PFSK-1 (cell line): ENCODE results near the gene ARNT2.

Experiments used
- FOXP2 ChIP-seq: optimal IDR thresholded peaks from 2 replicates; pipeline ENCODE3; 2011; ENCODE audit warnings: borderline replicate concordance, control low read depth, inconsistent platforms; ENCODE audit not compliant: insufficient read depth; ENCODE audit errors: extremely low read length, extremely low read depth
- POLR2AphosphoS5 ChIP-seq: IDR thresholded peaks from 2 replicates; pipeline ENCODE4 v1.6.1; 2012; ENCODE audit warnings: low read depth, mild to moderate bottlenecking, control low read depth, low read length, moderate library complexity
- SIN3A ChIP-seq: IDR thresholded peaks from 2 replicates; pipeline ENCODE4 v1.6.1; 2012; ENCODE audit warnings: mild to moderate bottlenecking, low read length, moderate library complexity, borderline replicate concordance; ENCODE audit not compliant: insufficient read depth
- TAF1 ChIP-seq: IDR thresholded peaks from 2 replicates; pipeline ENCODE4 v1.6.1; 2012; ENCODE audit warnings: low read length, control low read depth, borderline replicate concordance; ENCODE audit not compliant: insufficient read depth
- TF ChIP-seq, protein P1 (sequence below), 2 experiments: IDR thresholded peaks; 2 replicates each; pipeline versions ENCODE4 v1.6.1 to v1.8.0; 2011 to 2012; ENCODE audit warnings: low read depth in 2 of 2, low read length in 2 of 2, control low read depth in 1 of 2, inconsistent platforms in 1 of 2, mild to moderate bottlenecking in 1 of 2, moderate library complexity in 1 of 2; ENCODE audit not compliant: insufficient read depth in 1 of 2

ARNT2 gene

DNA sequence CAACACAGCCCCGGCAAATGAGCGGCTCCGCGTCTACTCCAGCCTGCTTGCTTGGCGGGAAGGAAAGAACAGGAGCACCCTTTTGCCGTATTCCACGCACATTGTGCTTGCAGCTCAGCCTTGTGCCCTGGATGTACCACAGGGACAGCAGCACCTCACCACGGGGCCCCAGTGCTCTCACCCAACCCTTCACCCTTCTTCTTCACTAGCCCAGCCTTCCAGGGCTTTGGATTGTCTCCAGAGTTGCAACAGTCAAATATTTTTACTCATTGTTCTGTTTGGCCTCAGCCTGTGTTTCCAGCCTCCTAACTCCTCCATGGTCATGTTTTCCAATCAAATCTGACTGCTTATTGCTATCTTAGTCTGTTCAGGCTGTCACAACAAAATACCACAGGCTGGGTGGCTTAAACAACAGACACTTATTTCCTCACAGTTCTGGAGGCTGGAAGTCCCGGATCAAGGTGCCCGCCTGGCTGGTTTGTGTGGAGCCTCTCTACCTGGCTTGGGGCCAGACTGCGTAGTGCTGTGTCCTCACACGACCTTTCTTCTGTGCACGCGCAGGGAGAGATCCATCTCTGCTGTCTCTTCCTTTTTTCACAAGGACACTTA lies 211.7 kb downstream of the ARNT2 start:
- TF ChIP-seq SIN3A (no peak), POLR2AphosphoS5 (no peak), FOXP2 (no peak), TAF1 (no peak)
- TF ChIP-seq, protein P1, sequence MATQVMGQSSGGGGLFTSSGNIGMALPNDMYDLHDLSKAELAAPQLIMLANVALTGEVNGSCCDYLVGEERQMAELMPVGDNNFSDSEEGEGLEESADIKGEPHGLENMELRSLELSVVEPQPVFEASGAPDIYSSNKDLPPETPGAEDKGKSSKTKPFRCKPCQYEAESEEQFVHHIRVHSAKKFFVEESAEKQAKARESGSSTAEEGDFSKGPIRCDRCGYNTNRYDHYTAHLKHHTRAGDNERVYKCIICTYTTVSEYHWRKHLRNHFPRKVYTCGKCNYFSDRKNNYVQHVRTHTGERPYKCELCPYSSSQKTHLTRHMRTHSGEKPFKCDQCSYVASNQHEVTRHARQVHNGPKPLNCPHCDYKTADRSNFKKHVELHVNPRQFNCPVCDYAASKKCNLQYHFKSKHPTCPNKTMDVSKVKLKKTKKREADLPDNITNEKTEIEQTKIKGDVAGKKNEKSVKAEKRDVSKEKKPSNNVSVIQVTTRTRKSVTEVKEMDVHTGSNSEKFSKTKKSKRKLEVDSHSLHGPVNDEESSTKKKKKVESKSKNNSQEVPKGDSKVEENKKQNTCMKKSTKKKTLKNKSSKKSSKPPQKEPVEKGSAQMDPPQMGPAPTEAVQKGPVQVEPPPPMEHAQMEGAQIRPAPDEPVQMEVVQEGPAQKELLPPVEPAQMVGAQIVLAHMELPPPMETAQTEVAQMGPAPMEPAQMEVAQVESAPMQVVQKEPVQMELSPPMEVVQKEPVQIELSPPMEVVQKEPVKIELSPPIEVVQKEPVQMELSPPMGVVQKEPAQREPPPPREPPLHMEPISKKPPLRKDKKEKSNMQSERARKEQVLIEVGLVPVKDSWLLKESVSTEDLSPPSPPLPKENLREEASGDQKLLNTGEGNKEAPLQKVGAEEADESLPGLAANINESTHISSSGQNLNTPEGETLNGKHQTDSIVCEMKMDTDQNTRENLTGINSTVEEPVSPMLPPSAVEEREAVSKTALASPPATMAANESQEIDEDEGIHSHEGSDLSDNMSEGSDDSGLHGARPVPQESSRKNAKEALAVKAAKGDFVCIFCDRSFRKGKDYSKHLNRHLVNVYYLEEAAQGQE (IDR thresholded peaks at IDR 0.05; ENCODE audit: insufficient read depth in 1 of 2, low read depth in 2 of 2, low read length in 2 of 2), result no peak

DNA sequence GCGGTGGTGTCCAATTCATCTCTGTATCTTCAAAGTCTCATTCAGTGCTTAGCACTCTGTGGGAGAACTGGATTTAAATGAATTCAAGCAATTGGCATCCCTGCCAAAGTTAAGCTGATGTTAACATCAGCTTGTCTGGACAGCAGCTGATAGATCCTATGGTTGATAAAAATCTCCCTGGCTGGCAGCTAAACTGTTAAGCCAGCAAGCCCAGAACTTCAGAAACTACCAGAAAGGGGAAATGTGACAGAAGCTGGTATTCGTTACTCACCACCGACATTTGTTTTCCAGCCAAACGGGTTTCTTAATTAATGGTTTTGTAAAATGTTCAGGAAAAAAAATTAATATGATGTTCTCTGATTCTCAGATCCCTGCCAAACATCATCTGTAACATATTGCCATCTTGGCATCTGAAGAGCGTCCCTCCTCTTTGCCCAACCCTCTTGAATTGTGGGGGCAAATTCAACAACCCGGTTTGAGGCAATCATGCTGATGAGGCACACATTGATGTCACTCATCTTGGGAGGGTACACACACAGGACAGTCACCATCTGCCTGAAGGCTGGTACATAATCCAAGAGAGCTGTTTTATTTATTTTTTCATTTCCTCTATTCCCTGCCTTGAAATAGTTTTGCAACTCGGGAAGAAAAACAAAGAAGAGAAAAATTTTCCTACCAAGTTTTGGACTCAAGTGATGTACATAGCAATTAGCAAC lies 214.7 kb downstream of the ARNT2 start:
- TF ChIP-seq FOXP2 (no peak), SIN3A (no peak), POLR2AphosphoS5 (no peak), TAF1 (no peak)
- TF ChIP-seq, protein P1 (IDR thresholded peaks at IDR 0.05; ENCODE audit: insufficient read depth in 1 of 2, low read depth in 2 of 2, low read length in 2 of 2), result no peak

DNA sequence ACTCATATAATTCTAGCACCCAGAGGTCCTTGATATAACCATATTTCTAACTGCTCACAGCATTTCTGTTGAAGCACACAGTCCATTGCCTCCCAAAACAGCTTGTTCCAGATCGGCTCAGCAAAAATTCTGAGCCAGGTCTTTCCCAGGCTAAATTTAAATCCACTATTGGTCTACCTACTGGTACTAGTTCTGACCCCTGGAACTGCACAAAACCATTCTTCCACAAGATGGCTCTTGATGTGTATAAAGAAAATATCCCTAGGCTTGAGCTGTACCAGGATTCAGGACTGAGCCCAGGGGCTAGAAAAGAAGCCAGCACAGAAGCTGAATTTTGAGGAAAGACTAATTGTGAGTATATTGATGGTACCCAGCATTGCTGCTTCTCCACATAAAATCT lies 215.5 kb downstream of the ARNT2 start:
- TF ChIP-seq TAF1 (no peak), POLR2AphosphoS5 (no peak), SIN3A (no peak), FOXP2 (no peak)
- TF ChIP-seq, protein P1 (IDR thresholded peaks at IDR 0.05; ENCODE audit: insufficient read depth in 1 of 2, low read depth in 2 of 2, low read length in 2 of 2), result no peak

DNA sequence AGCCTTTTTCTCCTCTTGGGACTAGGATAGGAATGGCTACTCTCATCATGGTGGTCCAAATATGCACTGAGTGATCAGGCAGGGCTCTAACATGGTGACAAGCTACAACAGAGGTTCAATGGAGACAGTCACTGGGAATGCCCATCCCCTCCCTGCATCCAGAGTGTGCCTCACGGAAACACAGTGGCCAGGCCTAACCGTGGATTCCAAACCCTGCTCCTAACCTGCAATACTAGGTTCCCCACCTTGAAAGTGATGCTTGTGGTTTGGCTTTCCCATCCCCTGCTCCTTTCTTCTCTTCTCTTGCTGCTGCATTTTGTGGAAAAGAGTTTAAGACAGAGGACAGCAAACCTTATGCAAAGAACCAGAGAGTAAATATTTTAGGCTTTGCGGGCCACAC lies 216.0 kb downstream of the ARNT2 start:
- TF ChIP-seq SIN3A, result no peak
- no peak for TF ChIP-seq POLR2AphosphoS5
- TF ChIP-seq, protein P1 (IDR thresholded peaks at IDR 0.05; ENCODE audit: insufficient read depth in 1 of 2, low read depth in 2 of 2, low read length in 2 of 2), result no peak
- no peak for TF ChIP-seq FOXP2
- TF ChIP-seq TAF1, result no peak

DNA sequence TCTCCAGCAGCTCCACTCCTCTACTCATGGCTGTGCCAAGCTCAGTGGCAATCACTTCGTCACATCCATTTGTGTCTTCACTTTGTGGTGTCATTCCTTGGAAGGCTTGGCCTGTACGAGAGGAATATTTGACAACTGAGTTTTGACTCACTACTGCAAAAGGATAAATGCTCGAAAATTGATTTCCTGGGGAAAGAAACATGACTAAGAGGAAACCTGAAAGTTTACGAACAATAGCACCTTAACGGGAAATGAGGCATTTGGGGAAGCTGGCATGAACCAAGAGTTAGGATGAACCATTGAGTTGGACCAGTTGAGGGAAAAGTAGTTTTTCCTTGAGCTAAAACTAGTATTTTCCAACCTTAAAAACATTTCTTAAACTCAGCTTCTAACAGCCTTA lies 216.7 kb downstream of the ARNT2 start:
- TF ChIP-seq, protein P1 (IDR thresholded peaks at IDR 0.05; ENCODE audit: insufficient read depth in 1 of 2, low read depth in 2 of 2, low read length in 2 of 2), result no peak
- TF ChIP-seq TAF1 (no peak), SIN3A (no peak), POLR2AphosphoS5 (no peak), FOXP2 (no peak)
